SK-N-SH treated with all-trans-retinoic acid at 6 μM for 48 hours (cell line): Measurements from ENCODE around the gene LBHD2.

ENCODE experiments used
- CSDC2 ChIP-seq: fragments of 250-450 bp; sonication (Bioruptor Pico); IDR thresholded peaks from 2 replicates; pipeline ENCODE4 v1.5.0; 2020; ENCODE audit warnings: mild to moderate bottlenecking, moderate library complexity
- ISL1 ChIP-seq: fragments of 250-450 bp; sonication (Bioruptor Pico); IDR thresholded peaks from 2 replicates; pipeline ENCODE4 v2.1.2; 2022; ENCODE audit warnings: mild to moderate bottlenecking, moderate library complexity
- RARB ChIP-seq: fragments of 250-450 bp; sonication (Bioruptor Pico); IDR thresholded peaks from 2 replicates; pipeline ENCODE4 v1.8.0; 2021; ENCODE audit warnings: mild to moderate bottlenecking, moderate library complexity
- ZFP30 ChIP-seq: fragments of 450-650 bp; formaldehyde crosslinking; IDR thresholded peaks from 2 replicates; pipeline ENCODE4 v1.5.0; 2022; ENCODE audit warnings: mild to moderate bottlenecking, moderate library complexity
- ZNF565 ChIP-seq: fragments of 450-650 bp; formaldehyde crosslinking; conservative IDR thresholded peaks from 2 replicates; pipeline ENCODE4 v1.5.0; 2020; ENCODE audit warnings: low read depth, mild to moderate bottlenecking, moderate library complexity

GRCh38 chr14:103066399-103066798 lies 17.6 kb upstream of the LBHD2 start:
- TF ChIP-seq ISL1 (CRISPR knock-in tag): no peak
- no peak for TF ChIP-seq ZNF565 (CRISPR knock-in tag)
- no peak for TF ChIP-seq CSDC2 (CRISPR knock-in tag)
- no peak for TF ChIP-seq RARB
- TF ChIP-seq ZFP30 (CRISPR knock-in tag): no peak
